Femur (tissue), 1 donor: Measurements from ENCODE around the gene GSK3B.
"Not testable (repeated sequence)": the region's sequence is repeated elsewhere in the genome, so short reads cannot be mapped to it uniquely, and the experiment has no call there.

Experiments
- DNase-seq: peaks from one replicate; pipeline ENCODE4 v3.0.0-alpha.2; 2017

The GSK3B gene

GRCh38 chr3:120052225-120052624 lies 42.0 kb downstream of the GSK3B start:
- DNase-seq: no peak

DNA sequence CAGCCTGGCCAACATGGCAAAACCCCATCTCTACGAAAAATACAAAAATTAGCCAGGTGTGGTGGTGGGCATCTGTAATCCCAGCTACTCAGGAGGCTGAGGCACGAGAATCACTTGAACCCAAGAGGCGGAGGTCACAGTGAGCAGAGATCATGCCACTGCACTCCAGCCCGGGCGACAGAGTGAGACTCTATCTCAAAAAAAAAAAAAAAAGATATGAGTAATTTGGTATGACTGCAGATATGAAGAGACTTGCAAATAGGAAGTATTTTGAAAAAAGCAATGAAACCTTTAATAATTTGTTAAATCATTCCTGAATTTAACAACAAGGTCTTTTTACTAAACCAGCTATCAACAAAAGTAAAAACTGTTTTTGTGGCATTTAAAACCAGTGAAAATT lies 42.7 kb downstream of the GSK3B start:
- DNase-seq: not testable (repeated sequence)

- DNase-seq: no peak
Observed at GRCh38 chr3:120049881-120050539, 44.2 kb downstream of the GSK3B start.

DNA sequence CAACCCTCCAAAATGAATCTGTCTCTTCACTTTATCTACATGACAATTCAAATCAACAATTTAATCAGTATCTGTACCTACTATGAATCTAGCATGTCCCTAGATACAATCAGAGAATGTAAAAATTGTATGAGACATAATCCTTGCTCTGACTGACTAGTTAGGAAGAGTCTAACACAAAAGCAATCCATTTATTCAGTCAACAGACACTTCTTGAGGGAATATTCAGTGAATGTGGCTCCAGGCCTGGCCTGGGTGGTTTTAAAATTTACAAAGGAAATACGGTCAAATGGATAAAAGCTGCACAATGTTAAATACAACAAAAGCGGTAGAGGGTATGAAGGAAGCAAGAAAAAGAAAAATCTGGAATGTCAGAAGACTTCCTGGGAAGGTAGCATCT lies 45.2 kb downstream of the GSK3B start:
- DNase-seq: no peak

- DNase-seq: no peak
Observed at GRCh38 chr3:120048355-120049041, 45.7 kb downstream of the GSK3B start.

- DNase-seq: no peak
Observed at GRCh38 chr3:120047686-120048085, 46.6 kb downstream of the GSK3B start.

DNA sequence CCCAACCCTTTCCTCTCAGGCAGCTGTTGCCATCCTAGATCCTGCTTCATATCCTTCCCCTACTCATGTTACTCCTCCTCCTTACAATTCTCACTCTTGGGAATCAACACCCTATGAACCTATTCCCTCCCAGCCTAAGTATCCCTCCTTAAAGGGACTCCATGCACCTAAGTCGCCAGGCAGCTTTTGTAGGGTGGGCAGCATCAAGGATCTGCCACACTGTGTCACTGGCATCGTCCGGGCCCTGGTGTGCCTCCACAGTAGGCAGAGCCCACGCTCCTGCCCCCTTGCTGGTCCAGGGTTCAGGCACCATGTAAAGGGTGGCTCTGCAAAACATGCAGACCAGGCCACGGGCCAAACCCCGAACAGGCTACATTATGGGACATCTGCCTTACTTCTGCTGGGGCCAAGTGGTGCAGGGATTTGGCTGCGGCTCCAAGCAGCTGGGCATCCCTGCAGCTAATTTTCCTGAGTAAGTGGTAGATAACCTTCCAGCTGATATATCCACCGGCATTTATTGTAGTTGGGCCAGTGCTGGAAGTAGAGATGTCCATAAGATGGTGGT lies 53.4 kb downstream of the GSK3B start:
- DNase-seq: no peak

DNA sequence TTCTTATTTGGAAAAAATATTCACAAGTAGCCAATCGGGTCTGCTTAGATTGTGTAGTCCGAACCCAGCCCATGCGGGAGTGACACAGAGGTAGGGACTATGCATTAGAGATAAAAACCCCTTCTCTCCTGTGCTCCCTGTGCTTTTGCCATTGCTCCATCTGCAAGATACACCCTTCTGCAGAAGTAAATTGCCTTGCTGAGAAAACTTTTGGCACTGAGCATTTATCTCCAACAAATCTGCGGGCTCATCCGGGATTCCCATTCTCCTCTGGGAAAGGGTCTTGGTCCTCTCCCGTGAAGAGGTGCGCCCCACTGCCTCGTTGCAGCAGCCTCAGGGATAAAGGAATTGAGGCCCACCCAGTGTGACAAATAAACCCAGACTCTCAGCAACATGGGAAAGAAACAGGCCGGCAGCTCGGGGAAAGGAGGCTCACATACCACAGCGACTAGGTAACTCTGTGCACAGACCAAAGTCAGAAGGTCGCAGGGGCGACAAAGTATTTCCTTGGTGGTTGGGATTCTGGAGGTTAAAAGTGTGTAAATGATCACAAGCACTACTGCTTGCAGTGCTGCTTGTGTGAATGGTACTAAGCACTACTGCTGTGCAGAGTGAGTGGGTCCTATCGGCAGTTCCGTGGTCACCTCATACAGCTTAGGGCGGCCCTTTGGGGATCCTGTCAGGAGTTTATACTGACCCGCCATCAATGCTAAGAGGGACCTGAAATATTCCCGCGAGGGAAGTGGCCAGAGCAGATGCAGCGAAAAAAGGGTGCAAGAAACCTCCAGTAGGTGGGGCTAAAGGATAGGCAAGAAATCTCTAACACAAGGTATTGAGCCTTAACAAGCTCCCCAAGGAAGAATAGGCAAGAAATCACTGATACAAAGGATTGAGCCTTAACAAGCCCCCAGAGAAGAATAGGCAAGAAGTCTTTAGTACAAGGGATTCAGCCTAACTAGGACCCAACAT lies 54.3 kb downstream of the GSK3B start:
- no peak for DNase-seq

DNA sequence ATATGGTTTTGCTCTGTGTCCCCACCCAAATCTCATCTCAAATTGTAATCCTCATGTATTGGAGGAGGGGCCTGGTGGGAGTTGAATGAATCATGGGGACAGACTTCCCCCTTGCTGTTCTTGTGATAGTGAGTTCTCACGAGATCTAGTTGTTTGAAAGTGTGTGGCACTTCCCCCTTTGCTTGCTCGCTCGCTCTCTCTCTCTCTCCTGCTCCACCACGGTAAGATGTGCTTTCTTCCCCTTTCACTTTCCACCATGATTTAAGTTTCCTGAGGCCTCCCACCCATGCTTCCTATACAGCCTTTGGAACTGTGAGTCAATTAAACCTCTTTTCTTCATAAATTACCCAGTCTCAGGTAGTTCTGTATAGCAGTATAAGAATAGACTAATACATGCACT lies 60.7 kb downstream of the GSK3B start:
- DNase-seq: no peak

DNA sequence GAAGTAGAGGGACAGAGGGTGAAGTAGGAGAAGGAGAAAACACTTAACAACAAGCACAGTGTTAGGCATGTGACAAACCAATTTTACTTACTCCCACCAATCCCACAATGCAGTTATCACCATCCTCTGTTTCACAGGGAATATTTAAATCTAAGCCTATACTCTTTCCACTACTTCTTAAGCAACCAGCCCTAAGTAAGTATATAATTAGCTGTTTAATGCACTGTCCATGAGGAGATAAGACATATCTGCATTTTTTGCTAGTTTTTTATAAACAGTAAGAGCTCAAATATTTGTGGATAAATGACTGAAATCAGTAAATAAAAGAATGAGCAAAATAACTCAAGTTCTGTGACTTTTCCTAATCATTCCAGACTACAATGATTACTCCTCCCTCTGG lies 62.7 kb downstream of the GSK3B start:
- no peak for DNase-seq

DNA sequence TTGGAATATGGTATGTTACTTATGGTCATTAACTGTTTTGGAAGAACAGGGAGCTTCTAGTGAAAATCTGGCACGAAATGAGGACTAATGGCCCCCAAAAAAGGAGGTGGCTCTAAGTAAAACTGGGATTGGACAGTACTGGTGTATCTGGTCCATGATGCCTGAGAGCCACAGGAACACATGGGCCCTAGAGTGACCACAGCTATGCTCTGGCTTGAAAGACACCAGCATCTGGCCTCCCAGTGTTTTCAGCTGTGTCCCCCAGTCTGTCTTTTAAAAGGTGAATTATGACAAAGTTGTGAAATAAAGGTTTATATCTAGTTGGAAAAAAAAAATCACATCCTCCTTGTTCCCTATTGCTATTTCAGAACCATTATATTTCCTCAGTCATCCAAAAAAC lies 64.5 kb downstream of the GSK3B start:
- DNase-seq: no peak

GRCh38 chr3:120028271-120029047 lies 65.8 kb downstream of the GSK3B start:
- DNase-seq: no peak

- no peak for DNase-seq
Observed at GRCh38 chr3:120027226-120027625, 67.0 kb downstream of the GSK3B start.

DNA sequence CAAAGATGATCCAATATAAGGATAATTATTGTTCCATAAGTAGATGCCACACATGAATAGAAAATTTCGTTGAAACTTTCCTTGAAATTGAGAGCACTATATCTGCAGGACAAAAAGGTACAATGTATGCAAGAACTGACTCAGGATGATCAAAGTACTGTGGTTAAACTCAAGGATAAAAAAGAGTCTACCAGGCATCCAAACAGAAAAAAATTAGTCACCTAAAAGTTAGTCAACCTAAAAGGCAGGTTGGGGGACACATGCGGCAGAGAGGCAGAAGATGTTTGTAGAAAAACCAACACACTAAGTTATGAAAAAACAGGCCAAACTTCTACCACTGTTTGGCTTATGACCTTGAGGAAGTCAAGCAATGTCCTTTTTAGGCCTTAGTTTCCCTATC lies 68.7 kb downstream of the GSK3B start:
- DNase-seq: no peak

DNA sequence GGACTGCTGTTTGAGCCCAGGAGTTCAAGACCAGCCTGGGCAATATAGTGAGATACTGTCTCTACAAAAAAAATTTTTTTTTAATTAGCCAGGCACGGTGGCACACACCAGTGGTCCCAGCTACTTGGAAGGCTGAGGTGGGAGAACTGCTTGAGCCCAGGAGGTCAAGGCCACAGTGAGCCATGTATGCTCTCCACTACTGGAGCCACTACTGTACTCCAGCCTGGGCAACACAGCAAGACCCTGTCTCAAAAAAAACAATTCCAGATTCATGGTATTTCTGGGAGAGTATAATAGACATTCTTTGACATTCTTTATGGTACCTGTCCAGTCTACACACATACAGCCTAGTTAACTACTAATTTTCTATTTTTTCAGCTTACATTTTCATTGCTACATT lies 70.1 kb downstream of the GSK3B start:
- no peak for DNase-seq

DNA sequence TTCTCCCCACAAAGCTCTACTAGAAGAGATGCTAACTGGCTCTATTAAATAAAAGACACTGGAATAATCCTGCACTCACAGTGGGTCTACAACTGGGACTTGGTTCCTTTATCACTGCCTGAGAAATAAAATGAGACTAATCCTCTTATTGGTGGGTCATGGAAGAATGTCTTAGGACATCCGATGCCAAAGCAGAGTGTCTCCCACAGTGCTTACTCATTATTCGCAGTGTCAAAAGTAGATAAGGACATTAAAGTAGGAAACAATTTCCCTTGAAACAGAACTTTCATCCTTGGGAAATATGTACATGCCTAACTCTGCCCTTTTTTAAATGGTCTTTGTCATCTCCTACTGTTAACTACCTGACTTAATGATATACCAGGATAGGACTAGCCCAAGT lies 71.5 kb downstream of the GSK3B start:
- no peak for DNase-seq

DNA sequence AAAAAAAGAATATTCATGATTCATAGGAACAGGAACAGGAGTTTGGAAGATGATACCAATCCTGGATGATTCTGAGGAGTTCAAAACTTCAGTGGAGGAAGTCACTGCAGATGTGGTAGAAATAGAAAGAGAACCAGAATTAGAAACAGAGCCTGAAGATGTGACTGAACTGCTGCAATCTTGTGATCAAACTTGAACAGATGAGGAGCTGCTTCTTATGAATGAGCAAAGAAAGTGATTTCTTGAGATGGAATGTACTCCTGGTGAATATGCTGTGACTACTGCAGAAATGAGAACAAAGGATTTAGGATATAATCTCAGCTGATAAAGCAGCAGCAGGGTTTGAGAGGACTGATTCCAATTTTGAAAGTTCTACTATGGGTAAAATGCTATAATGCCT lies 72.7 kb downstream of the GSK3B start:
- DNase-seq: no peak

DNA sequence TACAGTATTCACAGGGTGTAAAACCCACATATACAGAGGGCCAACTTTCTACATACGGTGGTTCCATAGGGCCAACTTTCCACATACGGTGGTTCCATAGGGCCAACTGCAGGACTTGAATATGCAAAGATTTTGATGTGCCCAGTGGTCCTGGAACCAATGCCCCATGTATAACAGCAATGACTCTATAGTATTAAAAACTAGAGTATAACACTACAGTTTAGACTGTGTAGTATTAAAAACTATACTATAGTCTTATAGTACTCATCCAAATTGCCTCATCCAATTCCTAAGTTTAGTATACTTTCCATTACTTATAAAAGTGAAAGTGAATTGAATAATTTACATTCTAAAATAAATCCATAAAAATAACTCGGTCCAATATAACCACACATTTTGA lies 75.9 kb downstream of the GSK3B start:
- no peak for DNase-seq

GRCh38 chr3:120017692-120018091 lies 76.6 kb downstream of the GSK3B start:
- DNase-seq: no peak

DNA sequence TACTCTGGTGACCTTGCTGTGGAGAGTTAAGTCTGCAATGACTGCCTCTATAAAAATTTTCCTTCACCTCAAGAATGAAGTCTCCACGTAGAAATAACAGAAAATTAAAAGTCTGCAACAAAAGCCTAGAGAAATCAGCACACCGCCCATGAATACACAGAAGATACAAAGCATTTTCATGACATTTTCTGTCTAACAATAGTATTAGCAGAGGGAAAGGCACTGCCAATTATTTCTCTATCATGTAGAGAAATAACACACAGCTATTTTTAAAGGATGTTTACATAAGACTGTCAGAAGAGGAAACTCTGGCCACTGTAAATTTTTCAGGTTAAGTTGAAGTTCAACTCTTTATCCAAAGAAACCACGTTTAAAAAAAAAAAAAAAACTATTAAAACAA lies 80.8 kb downstream of the GSK3B start:
- DNase-seq: no peak

GRCh38 chr3:120005741-120006140 lies 88.5 kb downstream of the GSK3B start:
- DNase-seq: not testable (repeated sequence)

DNA sequence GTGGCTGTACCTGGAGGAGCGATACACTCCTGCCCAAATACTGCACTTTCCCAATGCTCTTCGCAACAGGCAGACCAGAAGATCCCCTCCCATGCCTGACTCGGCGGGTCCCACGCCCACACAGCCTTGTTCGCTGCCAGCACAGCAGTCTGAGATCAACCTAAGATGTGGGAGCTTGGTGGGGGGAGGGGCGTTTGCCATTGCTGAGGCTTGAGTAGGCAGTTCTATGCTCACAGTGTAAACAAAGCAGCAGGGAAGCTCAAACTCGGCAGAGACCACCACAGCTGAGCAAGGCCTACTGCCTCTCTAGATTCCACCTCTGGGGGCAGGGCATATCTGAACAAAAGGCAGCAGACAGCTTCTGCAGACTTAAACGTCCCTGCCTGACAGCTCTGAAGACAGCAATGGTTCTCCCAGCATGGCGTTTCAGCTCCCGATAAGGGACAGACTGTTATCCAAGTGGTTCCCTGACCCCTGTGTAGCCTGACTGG lies 90.2 kb downstream of the GSK3B start:
- DNase-seq: peak; percentile 20
